Astrocyte (in vitro differentiated cells and primary cell): ENCODE data around the gene TNFRSF8. TPM values are rescaled to one million over a fixed set of nuclear protein-coding genes. Genes with fewer than 3 reads are reported as not detected.
"Not testable (repeated sequence)": the region's sequence is repeated elsewhere in the genome, so short reads cannot be mapped to it uniquely, and the experiment has no call there.

ENCODE experiments used
- DNase-seq: peaks from one replicate; pipeline ENCODE4 v3.0.0-alpha.2; 2010; ENCODE audit warnings: low read depth
- FAIRE-seq: peaks from 2 replicates; lab custom pipeline; 2011; peaks lifted over from hg19 to GRCh38; lab: Jason Lieb, UNC
- H2AFZ ChIP-seq: 2 replicates; pipeline ENCODE4 v1.6.0; 2012; ENCODE audit warnings: low read depth, low read length, inconsistent platforms
- H3K27ac ChIP-seq: 2 replicates; pipeline ENCODE4 v1.5.1; 2011; ENCODE audit warnings: low read depth, low read length, inconsistent platforms
- H3K27me3 ChIP-seq: 2 replicates; pipeline ENCODE4 v1.6.0; 2011; ENCODE audit warnings: low read length, inconsistent platforms; ENCODE audit not compliant: insufficient read depth
- H3K36me3 ChIP-seq: 2 replicates; pipeline ENCODE4 v1.5.1; 2011; ENCODE audit warnings: low read length, inconsistent platforms; ENCODE audit not compliant: insufficient read depth
- H3K4me1 ChIP-seq: 2 replicates; pipeline ENCODE4 v1.5.1; 2011; ENCODE audit warnings: low read length, inconsistent platforms; ENCODE audit not compliant: insufficient read depth
- H3K4me2 ChIP-seq: 2 replicates; pipeline ENCODE4 v1.6.0; 2012; ENCODE audit warnings: low read length, inconsistent platforms
- H3K4me3 ChIP-seq: 2 replicates; pipeline ENCODE4 v1.5.1; 2011; ENCODE audit warnings: low read depth, mild to moderate bottlenecking, low read length, inconsistent platforms; ENCODE audit not compliant: insufficient read depth
- H3K79me2 ChIP-seq: 2 replicates; pipeline ENCODE4 v1.6.0; 2012; ENCODE audit warnings: mild to moderate bottlenecking, low read length, inconsistent platforms; ENCODE audit not compliant: insufficient read depth
- H3K9ac ChIP-seq: 2 replicates; pipeline ENCODE4 v1.6.0; 2012; ENCODE audit warnings: mild to moderate bottlenecking, low read length, inconsistent platforms
- H3K9me3 ChIP-seq: 2 replicates; pipeline ENCODE4 v1.5.1; 2012; ENCODE audit warnings: low read depth, mild to moderate bottlenecking, low read length, inconsistent platforms; ENCODE audit not compliant: insufficient read depth
- H4K20me1 ChIP-seq: 2 replicates; pipeline ENCODE4 v1.6.0; 2012; ENCODE audit warnings: low read length, inconsistent platforms; ENCODE audit not compliant: insufficient read depth
- H3K27ac Mint-ChIP-seq: one replicate; pipeline ENCODE4 v1.8.0; 2021; ENCODE audit warnings: mild to moderate bottlenecking, mixed read lengths; ENCODE audit not compliant: unreplicated experiment
- H3K27me3 Mint-ChIP-seq: one replicate; pipeline ENCODE4 v1.8.0; 2021; ENCODE audit warnings: low read depth, mixed read lengths; ENCODE audit not compliant: unreplicated experiment
- H3K36me3 Mint-ChIP-seq: one replicate; pipeline ENCODE4 v1.8.0; 2021; ENCODE audit warnings: low read depth, mixed read lengths; ENCODE audit not compliant: unreplicated experiment
- H3K4me1 Mint-ChIP-seq: one replicate; pipeline ENCODE4 v1.8.0; 2021; ENCODE audit warnings: low read depth, mixed read lengths; ENCODE audit not compliant: unreplicated experiment
- H3K4me3 Mint-ChIP-seq: one replicate; pipeline ENCODE4 v1.8.0; 2021; ENCODE audit warnings: mild to moderate bottlenecking, moderate library complexity, mixed read lengths; ENCODE audit not compliant: unreplicated experiment
- H3K9me3 Mint-ChIP-seq: one replicate; pipeline ENCODE4 v1.8.0; 2021; ENCODE audit warnings: mild to moderate bottlenecking, mixed read lengths; ENCODE audit not compliant: unreplicated experiment
- CTCF ChIP-seq: IDR thresholded peaks from 2 replicates; pipeline ENCODE4 v1.5.1; 2011; ENCODE audit warnings: low read depth, mild to moderate bottlenecking, inconsistent platforms, low read length, moderate library complexity; ENCODE audit not compliant: insufficient read depth
- EZH2 ChIP-seq: IDR thresholded peaks from 2 replicates; pipeline ENCODE4 v1.6.1; 2012; ENCODE audit warnings: mild to moderate bottlenecking, low read length, inconsistent platforms; ENCODE audit not compliant: insufficient read depth
- total RNA-seq: library from RNA; stranded (reverse); gene quantifications from 2 replicates; pipeline ENCODE4 v1.2.1, GENCODE V29; 2021

Gene TNFRSF8
- total RNA-seq, 1 donor from 2014 or later = 0.16 TPM

GRCh38 chr1:12040457-12041051 is 22.5 kb upstream of the TNFRSF8 start:
- H3K27me3 ChIP-seq = peaks cover 8% of the 10 kb centered on the region
- no peak for TF ChIP-seq EZH2
- TF ChIP-seq CTCF = no peak
- H3K36me3 ChIP-seq = no peaks in the 10 kb centered on the region
- H3K79me2 ChIP-seq = no peaks in the 10 kb centered on the region
- peaks cover 11% of the 10 kb centered on the region for H3K27me3 Mint-ChIP-seq
- no peaks in the 10 kb centered on the region for H3K36me3 Mint-ChIP-seq
- H4K20me1 ChIP-seq = no peaks in the 10 kb centered on the region
- H3K27ac ChIP-seq = no peak overlapping the region
- H3K9me3 Mint-ChIP-seq = peaks cover 2% of the 10 kb centered on the region
- peaks cover 14% of the 10 kb centered on the region for H3K4me1 ChIP-seq
- no peak overlapping the region for H3K27ac Mint-ChIP-seq
- DNase-seq (peak; percentile 96), FAIRE-seq (peak; percentile 73)
- no peak overlapping the region for H2AFZ ChIP-seq
- H3K4me1 Mint-ChIP-seq = peaks cover 9% of the 10 kb centered on the region
- H3K4me3 Mint-ChIP-seq = no peak overlapping the region
- no peaks in the 10 kb centered on the region for H3K9me3 ChIP-seq
- H3K4me3 ChIP-seq = no peak overlapping the region
- no peak overlapping the region for H3K9ac ChIP-seq
- H3K4me2 ChIP-seq = peak overlapping the region; percentile 49

GRCh38 chr1:12044187-12044877 is 18.8 kb upstream of the TNFRSF8 start:
- H3K4me3 ChIP-seq, H3K36me3 Mint-ChIP-seq, H3K79me2 ChIP-seq, H3K4me1 Mint-ChIP-seq, H2AFZ ChIP-seq, H3K4me2 ChIP-seq, H3K9me3 Mint-ChIP-seq, H3K27ac ChIP-seq, H3K27ac Mint-ChIP-seq, FAIRE-seq, H3K9me3 ChIP-seq, H3K36me3 ChIP-seq, H3K4me3 Mint-ChIP-seq, H4K20me1 ChIP-seq, H3K9ac ChIP-seq: not testable (repeated sequence)
- DNase-seq = peak; percentile 38
- peaks cover 21% of the 10 kb centered on the region for H3K4me1 ChIP-seq
- peaks cover 10% of the 10 kb centered on the region for H3K27me3 Mint-ChIP-seq
- peaks cover 12% of the 10 kb centered on the region for H3K27me3 ChIP-seq

- Histone ChIP-seq H4K20me1 (no peaks in the 10 kb centered on the region), H3K36me3 (no peaks in the 10 kb centered on the region), H3K79me2 (no peaks in the 10 kb centered on the region), H3K4me3 (no peak overlapping the region), H2AFZ (no peak overlapping the region), H3K27me3 (peaks cover 9% of the 10 kb centered on the region), H3K9me3 (no peaks in the 10 kb centered on the region), H3K4me1 (peaks cover 8% of the 10 kb centered on the region), H3K4me2 (peak overlapping the region; percentile 48), H3K27ac (no peak overlapping the region), H3K9ac (no peak overlapping the region)
- H3K27me3 Mint-ChIP-seq = peaks cover 10% of the 10 kb centered on the region
- no peaks in the 10 kb centered on the region for H3K36me3 Mint-ChIP-seq
- H3K27ac Mint-ChIP-seq = no peak overlapping the region
- no peak for DNase-seq
- FAIRE-seq = no peak
- TF ChIP-seq EZH2 (no peak), CTCF (no peak)
- H3K9me3 Mint-ChIP-seq = peaks cover 2% of the 10 kb centered on the region
- H3K4me1 Mint-ChIP-seq = peaks cover 5% of the 10 kb centered on the region
- no peak overlapping the region for H3K4me3 Mint-ChIP-seq
Observed at GRCh38 chr1:12046749-12047119, 16.4 kb upstream of the TNFRSF8 start.
